SK-N-MC (cell line): ENCODE measurements around the gene ZSCAN20.

Experiments used
- EZH2 ChIP-seq: fragments of 200-600 bp; sonication (generic); IDR thresholded peaks from one replicate; pipeline ENCODE4 v1.6.1; 2017; ENCODE audit warnings: antibody characterized with exemption
- FOXP2 ChIP-seq: optimal IDR thresholded peaks from 2 replicates; pipeline ENCODE3; 2011; ENCODE audit warnings: mild to moderate bottlenecking, moderate library complexity; ENCODE audit not compliant: insufficient read depth; ENCODE audit errors: extremely low read length, control extremely low read depth
- POLR2AphosphoS5 ChIP-seq: IDR thresholded peaks from 2 replicates; pipeline ENCODE4 v1.6.1; 2012; ENCODE audit warnings: mild to moderate bottlenecking, low read depth, low read length, borderline replicate concordance

- no peak for TF ChIP-seq EZH2
- no peak for TF ChIP-seq POLR2AphosphoS5
- TF ChIP-seq FOXP2, result no peak
Measured at GRCh38 chr1:33469691-33470090, 2.8 kb upstream of the ZSCAN20 start.
